ENCODE measurements around the gene CLK3. TPM values are rescaled to one million over a fixed set of nuclear protein-coding genes. Genes with fewer than 3 reads are reported as not detected.
"Not testable (repeated sequence)": the region's sequence is repeated elsewhere in the genome, so short reads cannot be mapped to it uniquely, and the experiment has no call there.

The CLK3 gene
- total RNA-seq, 4 donors from 2014 or later = 123 to 361 (median 213) TPM

DNA sequence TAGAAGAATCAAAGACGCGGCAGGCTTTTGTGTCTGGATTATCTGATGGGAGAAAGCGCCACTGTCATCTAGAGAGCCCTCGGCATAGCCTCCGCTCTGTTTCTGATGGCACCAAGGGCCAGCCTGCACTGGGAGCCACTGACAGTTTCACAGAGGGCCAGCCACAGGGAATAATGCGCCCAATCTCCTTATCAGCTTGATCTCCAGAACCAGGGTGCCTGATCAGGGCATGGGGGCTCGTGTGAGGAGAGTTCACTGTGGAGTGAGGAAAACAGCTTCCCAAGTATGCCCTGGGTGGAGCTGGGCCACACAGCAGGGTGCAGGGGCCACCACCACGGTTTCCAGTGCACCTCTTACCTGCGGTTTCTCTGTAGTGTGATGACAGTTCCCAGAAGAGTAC is 29.8 kb upstream of the CLK3 start:
- H3K27me3 ChIP-seq = no peaks in the 10 kb centered on the region
- H3K4me1 ChIP-seq = no peaks in the 10 kb centered on the region
- no peak overlapping the region for H3K4me3 ChIP-seq
- TF ChIP-seq, protein P1, sequence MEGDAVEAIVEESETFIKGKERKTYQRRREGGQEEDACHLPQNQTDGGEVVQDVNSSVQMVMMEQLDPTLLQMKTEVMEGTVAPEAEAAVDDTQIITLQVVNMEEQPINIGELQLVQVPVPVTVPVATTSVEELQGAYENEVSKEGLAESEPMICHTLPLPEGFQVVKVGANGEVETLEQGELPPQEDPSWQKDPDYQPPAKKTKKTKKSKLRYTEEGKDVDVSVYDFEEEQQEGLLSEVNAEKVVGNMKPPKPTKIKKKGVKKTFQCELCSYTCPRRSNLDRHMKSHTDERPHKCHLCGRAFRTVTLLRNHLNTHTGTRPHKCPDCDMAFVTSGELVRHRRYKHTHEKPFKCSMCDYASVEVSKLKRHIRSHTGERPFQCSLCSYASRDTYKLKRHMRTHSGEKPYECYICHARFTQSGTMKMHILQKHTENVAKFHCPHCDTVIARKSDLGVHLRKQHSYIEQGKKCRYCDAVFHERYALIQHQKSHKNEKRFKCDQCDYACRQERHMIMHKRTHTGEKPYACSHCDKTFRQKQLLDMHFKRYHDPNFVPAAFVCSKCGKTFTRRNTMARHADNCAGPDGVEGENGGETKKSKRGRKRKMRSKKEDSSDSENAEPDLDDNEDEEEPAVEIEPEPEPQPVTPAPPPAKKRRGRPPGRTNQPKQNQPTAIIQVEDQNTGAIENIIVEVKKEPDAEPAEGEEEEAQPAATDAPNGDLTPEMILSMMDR (IDR thresholded peaks at IDR 0.05) = no peak
- TF ChIP-seq POLR2A (IDR thresholded peaks at IDR 0.05) = no peak
- DNase-seq = no peak
- H3K36me3 ChIP-seq = peaks cover 0 to 16% (median 0%) of the 10 kb centered on the region in 3 donors
- no peaks in the 10 kb centered on the region for H3K9me3 ChIP-seq
- H3K27ac ChIP-seq = no peak overlapping the region

DNA sequence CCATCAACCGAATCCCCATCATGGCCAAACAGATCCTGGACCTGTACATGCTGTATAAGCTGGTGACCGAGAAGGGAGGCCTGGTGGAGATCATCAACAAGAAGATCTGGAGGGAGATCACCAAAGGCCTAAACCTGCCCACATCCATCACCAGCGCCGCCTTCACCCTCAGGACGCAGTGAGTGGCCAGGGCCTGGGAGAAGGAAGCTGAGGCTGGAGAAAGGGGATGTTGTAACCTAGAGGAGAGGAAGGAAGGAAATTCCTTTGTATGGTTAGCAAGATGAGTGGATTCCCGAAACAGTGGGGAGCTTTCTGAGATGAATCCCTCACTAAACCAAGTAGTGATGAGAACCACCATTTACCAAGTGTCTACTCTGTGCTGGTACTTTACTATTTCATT is 25.8 kb upstream of the CLK3 start:
- Histone ChIP-seq H3K36me3 (peaks cover 0 to 49% (median 0%) of the 10 kb centered on the region in 3 donors), H3K4me3 (no peak overlapping the region), H3K9me3 (no peaks in the 10 kb centered on the region), H3K27me3 (no peaks in the 10 kb centered on the region), H3K4me1 (no peaks in the 10 kb centered on the region), H3K27ac (no peak overlapping the region)
- DNase-seq = no peak
- TF ChIP-seq, protein P1 (IDR thresholded peaks at IDR 0.05) = no peak
- no peak for TF ChIP-seq POLR2A (IDR thresholded peaks at IDR 0.05)

DNA sequence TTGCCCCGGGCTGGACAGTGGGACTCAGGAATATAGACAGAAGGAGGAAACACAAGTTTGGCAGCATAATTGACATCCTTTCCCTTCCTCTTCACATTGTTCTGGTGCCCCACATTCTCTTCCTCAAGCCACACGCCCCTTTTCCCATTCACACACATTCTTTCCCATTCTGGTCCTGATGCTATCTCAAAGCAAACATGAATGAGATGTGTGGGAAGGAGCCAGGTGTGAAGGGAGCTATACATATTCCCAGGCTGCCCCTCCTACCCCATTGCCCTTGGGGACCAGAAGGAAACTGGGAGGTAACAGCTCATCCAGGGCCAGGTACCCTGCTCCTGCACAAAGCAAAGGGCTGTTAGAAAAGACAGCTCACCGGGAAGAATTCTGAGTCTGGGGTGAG is 23.4 kb upstream of the CLK3 start:
- H3K4me1 ChIP-seq = no peaks in the 10 kb centered on the region
- peaks cover 0 to 45% (median 0%) of the 10 kb centered on the region in 3 donors for H3K36me3 ChIP-seq

DNA sequence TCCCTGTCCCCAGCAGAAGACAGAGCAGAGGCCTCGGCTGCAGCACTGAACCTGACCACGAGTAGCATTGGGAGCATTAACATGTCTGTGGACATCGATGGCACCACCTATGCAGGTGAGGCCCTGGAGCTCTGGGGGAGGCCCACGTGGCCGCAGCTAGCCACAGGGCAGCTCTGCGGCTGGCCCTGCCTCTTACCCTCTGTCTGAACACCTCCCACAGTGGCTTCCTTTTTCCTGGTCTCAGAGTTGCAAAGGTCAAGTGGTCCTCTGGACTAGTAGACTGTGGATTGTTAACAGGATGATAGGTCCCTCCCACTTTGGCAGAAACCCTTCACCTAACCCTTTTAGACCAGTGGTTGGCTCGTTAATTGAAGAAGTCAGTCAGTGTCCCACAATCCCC is 22.5 kb upstream of the CLK3 start:
- peaks cover 0 to 5% (median 0%) of the 10 kb centered on the region in 4 donors for H3K4me1 ChIP-seq

More for the DNA sequence above, 23.4 kb upstream of the CLK3 start:
- Histone ChIP-seq H3K9me3 (no peaks in the 10 kb centered on the region), H3K4me3 (no peak overlapping the region), H3K27ac (no peak overlapping the region), H3K27me3 (no peaks in the 10 kb centered on the region)
- no peak for TF ChIP-seq POLR2A (IDR thresholded peaks at IDR 0.05)
- TF ChIP-seq, protein P1 (IDR thresholded peaks at IDR 0.05) = no peak
- no peak for DNase-seq

DNA sequence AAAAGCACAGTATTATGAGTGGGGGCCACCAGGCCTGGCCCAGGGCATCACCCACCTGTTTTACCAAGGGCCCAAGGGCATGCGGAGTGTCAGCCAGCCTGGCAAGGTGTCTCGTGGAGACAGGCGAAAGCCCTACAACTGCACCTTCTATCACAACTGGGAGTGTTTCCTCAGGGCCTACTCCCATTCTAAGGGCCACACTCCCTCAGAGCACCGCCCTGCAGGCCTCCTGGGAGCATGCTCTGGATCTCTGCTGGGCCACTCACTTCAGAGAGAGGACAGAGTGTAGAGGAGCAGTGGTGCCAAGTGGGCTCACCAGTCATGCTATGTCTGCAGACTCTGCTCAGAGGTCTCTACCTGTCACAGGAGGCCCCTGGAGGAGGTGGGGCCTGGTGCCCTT is 21.2 kb upstream of the CLK3 start:
- DNase-seq = no peak
- H3K27ac ChIP-seq = no peak overlapping the region
- no peaks in the 10 kb centered on the region for H3K27me3 ChIP-seq
- no peak overlapping the region for H3K4me3 ChIP-seq
- H3K4me1 ChIP-seq = peaks cover 0 to 13% (median under 1%) of the 10 kb centered on the region in 4 donors
- TF ChIP-seq, protein P1 (IDR thresholded peaks at IDR 0.05) = no peak
- peaks cover 0 to 45% (median 0%) of the 10 kb centered on the region in 3 donors for H3K36me3 ChIP-seq
- H3K9me3 ChIP-seq = no peaks in the 10 kb centered on the region

More for the DNA sequence above, 22.5 kb upstream of the CLK3 start:
- no peak overlapping the region for H3K4me3 ChIP-seq
- H3K27ac ChIP-seq = no peak overlapping the region
- H3K9me3 ChIP-seq = no peaks in the 10 kb centered on the region
- TF ChIP-seq POLR2A (IDR thresholded peaks at IDR 0.05) = no peak
- TF ChIP-seq, protein P1 (IDR thresholded peaks at IDR 0.05) = no peak
- no peaks in the 10 kb centered on the region for H3K27me3 ChIP-seq
- H3K36me3 ChIP-seq = peaks cover 0 to 45% (median 0%) of the 10 kb centered on the region in 3 donors
- DNase-seq = no peak

DNA sequence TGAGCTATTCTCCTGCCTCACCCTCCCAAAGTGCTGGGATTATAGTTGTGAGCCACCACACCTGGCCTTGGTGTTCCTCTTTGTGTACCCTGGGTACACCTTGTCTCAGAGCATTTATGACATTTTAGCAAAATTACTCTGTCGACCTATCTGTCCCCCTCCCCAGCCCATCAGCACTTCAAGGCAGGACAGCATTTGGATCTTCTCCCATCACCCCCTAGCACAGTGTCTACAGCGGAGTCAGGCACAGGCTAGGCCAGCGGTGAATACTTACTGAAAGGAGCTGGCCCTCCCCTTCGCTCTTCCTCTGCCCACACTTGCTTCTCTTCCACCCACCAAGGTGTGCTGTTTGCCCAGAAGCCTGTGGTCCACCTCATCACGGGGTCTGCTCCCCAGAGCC is 20.4 kb upstream of the CLK3 start:
- no peak overlapping the region for H3K4me3 ChIP-seq
- no peaks in the 10 kb centered on the region for H3K9me3 ChIP-seq
- TF ChIP-seq, protein P1 (IDR thresholded peaks at IDR 0.05) = no peak
- no peak for TF ChIP-seq POLR2A (IDR thresholded peaks at IDR 0.05)
- H3K4me1 ChIP-seq = peaks cover 0 to 18% (median 3%) of the 10 kb centered on the region in 4 donors
- H3K27me3 ChIP-seq = no peaks in the 10 kb centered on the region
- no peak for DNase-seq
- H3K27ac ChIP-seq = no peak overlapping the region
- peaks cover 0 to 39% (median 0%) of the 10 kb centered on the region in 3 donors for H3K36me3 ChIP-seq

DNA sequence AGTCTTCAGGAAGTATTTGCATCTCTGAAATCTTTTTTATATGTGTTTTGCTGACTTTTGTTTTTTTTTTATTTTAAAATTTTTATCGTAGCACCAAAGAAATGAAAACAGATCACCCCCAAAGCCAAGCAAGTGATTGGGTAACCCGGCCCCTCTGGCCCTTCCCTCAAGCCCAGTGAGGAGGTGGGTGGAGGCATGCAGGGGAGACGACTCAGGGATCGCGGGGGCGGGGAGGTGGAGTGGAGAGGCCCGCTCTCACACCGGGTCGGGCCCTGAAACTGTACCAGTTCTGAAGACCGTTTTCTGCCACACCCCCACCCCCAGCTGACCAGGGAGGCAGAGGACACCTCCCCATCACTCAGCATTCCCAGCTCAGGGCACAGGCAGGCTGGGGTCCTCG is 18.9 kb upstream of the CLK3 start:
- not testable (repeated sequence) for H3K4me3 ChIP-seq, H3K27ac ChIP-seq, DNase-seq, H3K9me3 ChIP-seq, H3K27me3 ChIP-seq
- H3K4me1 ChIP-seq = peaks cover 0 to 18% (median 3%) of the 10 kb centered on the region in 4 donors
- peaks cover 0 to 24% (median 0%) of the 10 kb centered on the region in 3 donors for H3K36me3 ChIP-seq

DNA sequence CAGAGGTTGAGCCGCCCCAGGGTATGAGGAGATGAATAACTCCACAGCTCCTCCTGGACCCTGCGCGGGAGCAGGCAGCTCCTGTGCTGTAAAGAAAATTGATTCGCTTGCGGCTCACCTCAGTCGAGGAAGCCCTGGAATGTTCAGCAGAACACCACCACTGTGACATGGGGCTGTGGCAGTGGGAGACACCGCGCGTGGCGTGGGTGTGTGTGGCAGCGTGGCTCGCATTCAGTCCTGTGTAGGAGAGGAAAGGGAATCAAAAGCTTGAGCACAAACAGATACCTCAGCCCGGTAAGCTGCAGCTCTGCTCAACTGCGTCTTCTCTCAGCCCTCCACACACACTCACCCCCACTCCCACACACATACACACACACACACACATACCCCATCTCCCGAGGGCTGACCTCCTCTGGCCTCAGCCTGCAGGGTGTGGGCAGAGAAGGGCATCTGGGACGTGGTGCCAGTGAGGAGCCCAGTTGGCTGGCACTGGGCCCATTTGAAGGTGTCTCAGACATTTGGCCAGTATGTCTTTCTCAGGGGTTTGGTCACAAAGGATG is 18.4 kb upstream of the CLK3 start:
- peaks cover 0 to 18% (median 3%) of the 10 kb centered on the region in 4 donors for H3K4me1 ChIP-seq
- not testable (repeated sequence) for H3K27me3 ChIP-seq, H3K9me3 ChIP-seq, H3K27ac ChIP-seq, H3K4me3 ChIP-seq, DNase-seq
- H3K36me3 ChIP-seq = peaks cover 0 to 19% (median 0%) of the 10 kb centered on the region in 3 donors

Measured in Peyer's patch (tissue), 4 donors.